Measurements from ENCODE around the gene CHAT. TPM values are rescaled to one million over a fixed set of nuclear protein-coding genes. Genes with fewer than 3 reads are reported as not detected.

CHAT gene
- total RNA-seq, 1 donor from 2014 or later, result not detected

DNA sequence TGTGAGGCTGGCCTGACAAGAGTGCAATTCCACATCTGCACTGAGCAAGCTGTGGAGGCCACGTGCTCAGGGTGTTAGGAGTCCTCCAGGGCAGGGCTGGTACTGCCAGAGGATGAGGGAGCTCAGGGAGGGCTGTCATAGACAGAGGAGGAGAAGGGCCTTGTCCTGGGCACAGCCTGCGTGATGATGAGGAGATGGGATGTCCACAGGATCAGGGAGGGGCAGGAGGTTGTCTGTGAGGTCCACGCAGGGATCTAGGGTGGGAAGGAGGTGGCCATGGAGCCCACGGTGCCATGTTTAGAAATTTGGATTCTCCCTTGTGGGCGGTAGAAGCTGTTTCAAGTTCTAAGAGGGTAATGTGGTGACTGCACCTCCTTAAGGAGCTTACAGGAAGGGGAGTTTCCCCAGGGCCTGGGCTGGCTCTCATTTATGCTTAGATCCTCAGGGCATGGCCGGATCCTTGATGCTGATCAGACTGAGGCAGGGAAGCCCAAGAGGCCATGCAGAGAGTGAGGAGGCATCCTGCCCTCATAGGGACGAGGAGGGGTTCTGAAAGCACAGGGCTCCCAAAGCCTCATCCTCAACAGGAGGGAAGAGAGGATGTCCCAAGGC is 30.3 kb downstream of the CHAT start:
- intact Hi-C loops (cut with DNase I), result no loop called here
- Histone ChIP-seq H3K4me1 (no peaks in the 10 kb centered on the region), H3K4me3 (no peak overlapping the region), H3K36me3 (no peaks in the 10 kb centered on the region), H3K9me3 (no peaks in the 10 kb centered on the region), H3K27me3 (ENCODE audit: low read depth) (peaks cover 30% of the 10 kb centered on the region), H3K27ac (no peak overlapping the region)
- DNase-seq (no peak), ATAC-seq (no peak)
- no peak for TF ChIP-seq CTCF (IDR thresholded peaks at IDR 0.05)

DNA sequence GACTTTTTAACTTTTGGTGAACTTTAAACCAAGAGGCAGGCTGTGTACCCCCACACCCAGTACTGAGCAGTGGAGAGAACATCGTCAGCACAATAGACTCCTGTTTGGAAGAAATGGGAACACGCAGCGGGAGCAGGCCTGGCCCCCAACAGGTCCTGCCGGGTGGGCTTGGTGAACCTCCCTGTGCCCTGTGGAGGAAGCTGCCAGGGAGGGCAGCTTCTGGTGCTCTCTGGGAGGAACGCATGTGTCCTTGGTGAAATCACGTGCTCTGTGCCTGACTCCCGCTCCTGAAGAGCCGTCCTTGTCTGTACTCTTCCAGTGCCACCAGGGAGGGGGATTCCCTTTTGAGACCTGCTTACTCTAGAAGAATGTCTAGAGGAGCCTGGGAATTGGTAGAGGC is 31.6 kb downstream of the CHAT start:
- no peak overlapping the region for H3K27ac ChIP-seq
- no peak for TF ChIP-seq CTCF (IDR thresholded peaks at IDR 0.05)
- DNase-seq (no peak), ATAC-seq (no peak)
- intact Hi-C loops (cut with DNase I), result no loop called here
- H3K4me1 ChIP-seq, result no peaks in the 10 kb centered on the region
- no peaks in the 10 kb centered on the region for H3K9me3 ChIP-seq
- no peaks in the 10 kb centered on the region for H3K36me3 ChIP-seq
- H3K27me3 ChIP-seq (ENCODE audit: low read depth), result peaks cover 29% of the 10 kb centered on the region
- H3K4me3 ChIP-seq, result no peak overlapping the region

DNA sequence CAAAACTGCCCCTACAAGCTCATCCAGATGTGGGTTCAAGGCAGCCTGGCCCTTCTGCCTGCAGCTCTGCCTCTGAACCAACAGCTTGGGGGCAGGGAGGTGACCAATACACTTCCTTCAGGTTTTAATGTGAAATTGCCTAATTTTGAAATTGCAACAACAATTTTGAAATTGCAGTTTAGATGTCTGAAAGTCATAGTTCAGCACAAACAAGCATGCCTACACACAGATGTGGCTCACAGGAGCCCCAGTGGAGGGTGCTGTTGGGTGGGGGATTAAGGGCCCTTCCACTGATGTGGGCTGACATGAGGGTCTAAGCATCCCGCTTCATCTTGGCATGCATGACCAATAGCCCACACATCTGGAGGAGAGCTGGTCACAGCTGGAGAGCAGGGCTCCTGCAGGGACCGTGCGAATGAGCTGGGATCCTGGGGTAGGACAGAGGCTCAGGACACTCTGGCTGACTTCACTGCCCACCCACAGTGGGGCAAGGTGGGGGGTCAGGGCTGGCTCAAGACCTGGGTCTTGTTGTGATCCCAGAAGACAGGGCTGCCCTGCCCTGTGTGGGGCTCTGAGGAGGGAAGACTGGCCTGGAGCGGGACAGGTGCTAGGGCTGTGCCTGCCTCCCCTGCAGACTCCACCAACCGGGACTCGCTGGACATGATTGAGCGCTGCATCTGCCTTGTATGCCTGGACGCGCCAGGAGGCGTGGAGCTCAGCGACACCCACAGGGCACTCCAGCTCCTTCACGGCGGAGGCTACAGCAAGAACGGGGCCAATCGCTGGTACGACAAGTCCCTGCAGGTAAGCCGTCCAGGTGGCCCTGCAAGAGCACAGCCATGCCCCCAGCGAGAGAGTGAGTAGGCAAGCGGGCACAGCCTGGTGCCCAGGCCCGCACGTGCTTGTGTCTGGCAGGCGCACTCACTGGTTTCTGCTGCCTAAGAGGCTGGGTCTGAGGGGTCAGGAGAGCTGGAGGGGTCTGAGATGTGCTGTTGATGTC is 32.3 kb downstream of the CHAT start:
- ATAC-seq (no peak), DNase-seq (no peak)
- TF ChIP-seq CTCF (IDR thresholded peaks at IDR 0.05), result no peak
- intact Hi-C loops (cut with DNase I), result no loop called here
- no peaks in the 10 kb centered on the region for H3K36me3 ChIP-seq
- no peaks in the 10 kb centered on the region for H3K9me3 ChIP-seq
- no peak overlapping the region for H3K4me3 ChIP-seq
- H3K27me3 ChIP-seq (ENCODE audit: low read depth), result peaks cover 21% of the 10 kb centered on the region
- H3K27ac ChIP-seq, result no peak overlapping the region
- no peaks in the 10 kb centered on the region for H3K4me1 ChIP-seq

DNA sequence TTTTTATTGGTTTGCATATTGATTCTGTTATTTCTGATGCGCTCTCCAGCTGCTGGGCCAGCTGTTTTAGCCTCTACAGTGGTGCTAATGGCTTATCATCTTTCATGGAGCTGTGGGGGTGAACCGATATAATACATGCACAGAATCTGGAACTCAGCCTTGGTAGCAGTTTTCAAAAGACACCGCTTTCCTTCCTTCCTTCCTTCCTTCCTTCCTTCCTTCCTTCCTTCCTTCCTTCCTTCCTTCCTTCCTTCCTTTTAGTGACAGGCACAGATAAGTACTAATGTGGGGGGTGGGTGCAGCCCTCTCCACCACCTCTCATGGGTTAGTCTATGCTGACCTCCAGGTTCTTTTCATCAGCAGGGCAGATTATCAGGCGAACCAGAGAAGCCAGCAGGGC is 33.7 kb downstream of the CHAT start:
- no peak overlapping the region for H3K4me3 ChIP-seq
- no peaks in the 10 kb centered on the region for H3K36me3 ChIP-seq
- no peak overlapping the region for H3K27ac ChIP-seq
- intact Hi-C loops (cut with DNase I), result no loop called here
- H3K9me3 ChIP-seq, result no peaks in the 10 kb centered on the region
- no peak for DNase-seq
- ATAC-seq, result no peak
- H3K27me3 ChIP-seq (ENCODE audit: low read depth), result peaks cover 17% of the 10 kb centered on the region
- H3K4me1 ChIP-seq, result no peaks in the 10 kb centered on the region
- no peak for TF ChIP-seq CTCF (IDR thresholded peaks at IDR 0.05)

GRCh38 chr10:49647985-49648795 is 34.4 kb downstream of the CHAT start:
- no peak for TF ChIP-seq CTCF (IDR thresholded peaks at IDR 0.05)
- Histone ChIP-seq H3K4me3 (no peak overlapping the region), H3K4me1 (no peaks in the 10 kb centered on the region), H3K27me3 (ENCODE audit: low read depth) (peaks cover 11% of the 10 kb centered on the region), H3K27ac (no peak overlapping the region), H3K9me3 (no peaks in the 10 kb centered on the region), H3K36me3 (no peaks in the 10 kb centered on the region)
- DNase-seq, result no peak
- intact Hi-C loops (cut with DNase I), result no loop called here
- ATAC-seq, result no peak
